ENCODE results near the gene NMNAT2.

Gene NMNAT2

GRCh38 chr1:183218027-183218618, 200.1 kb downstream of the NMNAT2 start:
- DNase-seq (ENCODE audit: low read depth): no peak
- H3K4me3 ChIP-seq (ENCODE audit: low read length): peak overlapping the region; percentile 5
- peak overlapping the region; percentile 65 for H3K9ac ChIP-seq (ENCODE audit: low read length)
- H3K4me1 ChIP-seq (ENCODE audit: control insufficient read depth, insufficient read depth, low read length): peaks cover 25% of the 10 kb centered on the region
- H3K9me3 ChIP-seq (ENCODE audit: control insufficient read depth, low read length): no peaks in the 10 kb centered on the region
- no peaks in the 10 kb centered on the region for H3K27me3 ChIP-seq (replicated peaks; ENCODE audit: control insufficient read depth, insufficient read depth, low read length)
- no peaks in the 10 kb centered on the region for H3K36me3 ChIP-seq (ENCODE audit: control insufficient read depth, insufficient read depth, low read length, severe bottlenecking)

GRCh38 chr1:183215936-183216335, 202.2 kb downstream of the NMNAT2 start:
- Histone ChIP-seq H3K9ac (ENCODE audit: low read length) (no peak overlapping the region), H3K4me3 (ENCODE audit: low read length) (no peak overlapping the region), H3K9me3 (ENCODE audit: control insufficient read depth, low read length) (no peaks in the 10 kb centered on the region), H3K36me3 (ENCODE audit: control insufficient read depth, insufficient read depth, low read length, severe bottlenecking) (no peaks in the 10 kb centered on the region), H3K27me3 (replicated peaks; ENCODE audit: control insufficient read depth, insufficient read depth, low read length) (no peaks in the 10 kb centered on the region), H3K4me1 (ENCODE audit: control insufficient read depth, insufficient read depth, low read length) (peaks cover 25% of the 10 kb centered on the region)
- DNase-seq (ENCODE audit: low read depth): no peak

- no peak for DNase-seq (ENCODE audit: low read depth)
- Histone ChIP-seq H3K27me3 (replicated peaks; ENCODE audit: control insufficient read depth, insufficient read depth, low read length) (no peaks in the 10 kb centered on the region), H3K4me3 (ENCODE audit: low read length) (no peak overlapping the region), H3K9ac (ENCODE audit: low read length) (no peak overlapping the region), H3K9me3 (ENCODE audit: control insufficient read depth, low read length) (no peaks in the 10 kb centered on the region), H3K36me3 (ENCODE audit: control insufficient read depth, insufficient read depth, low read length, severe bottlenecking) (no peaks in the 10 kb centered on the region), H3K4me1 (ENCODE audit: control insufficient read depth, insufficient read depth, low read length) (peaks cover 25% of the 10 kb centered on the region)
Observed at GRCh38 chr1:183215076-183215720, 203.0 kb downstream of the NMNAT2 start.

- no peak overlapping the region for H3K9ac ChIP-seq (ENCODE audit: low read length)
- peaks cover 32% of the 10 kb centered on the region for H3K4me1 ChIP-seq (ENCODE audit: control insufficient read depth, insufficient read depth, low read length)
- H3K9me3 ChIP-seq (ENCODE audit: control insufficient read depth, low read length): no peaks in the 10 kb centered on the region
- no peak for DNase-seq (ENCODE audit: low read depth)
- H3K27me3 ChIP-seq (replicated peaks; ENCODE audit: control insufficient read depth, insufficient read depth, low read length): no peaks in the 10 kb centered on the region
- no peaks in the 10 kb centered on the region for H3K36me3 ChIP-seq (ENCODE audit: control insufficient read depth, insufficient read depth, low read length, severe bottlenecking)
- no peak overlapping the region for H3K4me3 ChIP-seq (ENCODE audit: low read length)
Observed at GRCh38 chr1:183214021-183214970, 203.9 kb downstream of the NMNAT2 start.

GRCh38 chr1:183212870-183213269, 205.3 kb downstream of the NMNAT2 start:
- H3K4me3 ChIP-seq (ENCODE audit: low read length): no peak overlapping the region
- no peak for DNase-seq (ENCODE audit: low read depth)

GRCh38 chr1:183210681-183211080, 207.5 kb downstream of the NMNAT2 start:
- no peak overlapping the region for H3K9ac ChIP-seq (ENCODE audit: low read length)
- peaks cover 27% of the 10 kb centered on the region for H3K4me1 ChIP-seq (ENCODE audit: control insufficient read depth, insufficient read depth, low read length)
- H3K36me3 ChIP-seq (ENCODE audit: control insufficient read depth, insufficient read depth, low read length, severe bottlenecking): no peaks in the 10 kb centered on the region
- no peaks in the 10 kb centered on the region for H3K27me3 ChIP-seq (replicated peaks; ENCODE audit: control insufficient read depth, insufficient read depth, low read length)
- no peak for DNase-seq (ENCODE audit: low read depth)
- no peak overlapping the region for H3K4me3 ChIP-seq (ENCODE audit: low read length)
- no peaks in the 10 kb centered on the region for H3K9me3 ChIP-seq (ENCODE audit: control insufficient read depth, low read length)

More at GRCh38 chr1:183212870-183213269, 205.3 kb downstream of the NMNAT2 start:
- Histone ChIP-seq H3K9ac (ENCODE audit: low read length) (no peak overlapping the region), H3K27me3 (replicated peaks; ENCODE audit: control insufficient read depth, insufficient read depth, low read length) (no peaks in the 10 kb centered on the region), H3K4me1 (ENCODE audit: control insufficient read depth, insufficient read depth, low read length) (peaks cover 22% of the 10 kb centered on the region), H3K36me3 (ENCODE audit: control insufficient read depth, insufficient read depth, low read length, severe bottlenecking) (no peaks in the 10 kb centered on the region), H3K9me3 (ENCODE audit: control insufficient read depth, low read length) (no peaks in the 10 kb centered on the region)

- Histone ChIP-seq H3K9ac (ENCODE audit: low read length) (no peak overlapping the region), H3K27me3 (replicated peaks; ENCODE audit: control insufficient read depth, insufficient read depth, low read length) (no peaks in the 10 kb centered on the region), H3K36me3 (ENCODE audit: control insufficient read depth, insufficient read depth, low read length, severe bottlenecking) (no peaks in the 10 kb centered on the region), H3K9me3 (ENCODE audit: control insufficient read depth, low read length) (no peaks in the 10 kb centered on the region), H3K4me3 (ENCODE audit: low read length) (no peak overlapping the region), H3K4me1 (ENCODE audit: control insufficient read depth, insufficient read depth, low read length) (peaks cover 36% of the 10 kb centered on the region)
- DNase-seq (ENCODE audit: low read depth): peak; percentile 77
Observed at GRCh38 chr1:183209533-183210158, 208.5 kb downstream of the NMNAT2 start.

GRCh38 chr1:183206538-183207122, 211.6 kb downstream of the NMNAT2 start:
- no peak for DNase-seq (ENCODE audit: low read depth)
- Histone ChIP-seq H3K4me1 (ENCODE audit: control insufficient read depth, insufficient read depth, low read length) (peaks cover 33% of the 10 kb centered on the region), H3K27me3 (replicated peaks; ENCODE audit: control insufficient read depth, insufficient read depth, low read length) (no peaks in the 10 kb centered on the region), H3K4me3 (ENCODE audit: low read length) (no peak overlapping the region), H3K9me3 (ENCODE audit: control insufficient read depth, low read length) (no peaks in the 10 kb centered on the region), H3K36me3 (ENCODE audit: control insufficient read depth, insufficient read depth, low read length, severe bottlenecking) (no peaks in the 10 kb centered on the region), H3K9ac (ENCODE audit: low read length) (no peak overlapping the region)

GRCh38 chr1:183205196-183205781, 212.9 kb downstream of the NMNAT2 start:
- no peaks in the 10 kb centered on the region for H3K27me3 ChIP-seq (replicated peaks; ENCODE audit: control insufficient read depth, insufficient read depth, low read length)
- H3K4me3 ChIP-seq (ENCODE audit: low read length): no peak overlapping the region
- H3K9me3 ChIP-seq (ENCODE audit: control insufficient read depth, low read length): no peaks in the 10 kb centered on the region
- H3K36me3 ChIP-seq (ENCODE audit: control insufficient read depth, insufficient read depth, low read length, severe bottlenecking): no peaks in the 10 kb centered on the region
- DNase-seq (ENCODE audit: low read depth): peak; percentile 90
- peak overlapping the region; percentile 50 for H3K9ac ChIP-seq (ENCODE audit: low read length)
- H3K4me1 ChIP-seq (ENCODE audit: control insufficient read depth, insufficient read depth, low read length): peaks cover 33% of the 10 kb centered on the region

- Histone ChIP-seq H3K27me3 (replicated peaks; ENCODE audit: control insufficient read depth, insufficient read depth, low read length) (no peaks in the 10 kb centered on the region), H3K9me3 (ENCODE audit: control insufficient read depth, low read length) (no peaks in the 10 kb centered on the region), H3K36me3 (ENCODE audit: control insufficient read depth, insufficient read depth, low read length, severe bottlenecking) (no peaks in the 10 kb centered on the region), H3K9ac (ENCODE audit: low read length) (no peak overlapping the region), H3K4me3 (ENCODE audit: low read length) (no peak overlapping the region), H3K4me1 (ENCODE audit: control insufficient read depth, insufficient read depth, low read length) (peaks cover 27% of the 10 kb centered on the region)
- no peak for DNase-seq (ENCODE audit: low read depth)
Observed at GRCh38 chr1:183203094-183203493, 215.1 kb downstream of the NMNAT2 start.

Data from adipocyte (in vitro differentiated cells).